GM19239 (cell line): Measurements from ENCODE around the gene LILRB4.
"Not testable (repeated sequence)": the region's sequence is repeated elsewhere in the genome, so short reads cannot be mapped to it uniquely, and the experiment has no call there.

Experiments
- DNase-seq: peaks from one replicate; pipeline ENCODE4 v3.0.0; 2011; ENCODE audit warnings: low spot score; ENCODE audit not compliant: insufficient read length
- FAIRE-seq: peaks from 2 replicates; lab custom pipeline; 2011; peaks lifted over from hg19 to GRCh38; lab: Jason Lieb, UNC

The LILRB4 gene

GRCh38 chr19:54682306-54682856, 19.6 kb downstream of the LILRB4 start:
- FAIRE-seq (no peak), DNase-seq (no peak)

GRCh38 chr19:54684527-54684926, 21.7 kb downstream of the LILRB4 start:
- DNase-seq, result no peak
- peak; percentile 37 for FAIRE-seq

- no peak for DNase-seq
- no peak for FAIRE-seq
Measured at GRCh38 chr19:54691582-54692297, 29.0 kb downstream of the LILRB4 start.

- DNase-seq (no peak), FAIRE-seq (no peak)
Measured at GRCh38 chr19:54692298-54692615, 29.5 kb downstream of the LILRB4 start.

- DNase-seq, result no peak
- no peak for FAIRE-seq
Measured at GRCh38 chr19:54694648-54695047, 31.9 kb downstream of the LILRB4 start.

GRCh38 chr19:54696117-54696548, 33.3 kb downstream of the LILRB4 start:
- no peak for DNase-seq
- FAIRE-seq, result no peak

- DNase-seq, result no peak
Measured at GRCh38 chr19:54696766-54697165, 34.0 kb downstream of the LILRB4 start.

GRCh38 chr19:54697716-54698115, 34.9 kb downstream of the LILRB4 start:
- FAIRE-seq, DNase-seq: not testable (repeated sequence)

More at GRCh38 chr19:54696766-54697165, 34.0 kb downstream of the LILRB4 start:
- FAIRE-seq, result no peak

GRCh38 chr19:54704928-54705327, 42.1 kb downstream of the LILRB4 start:
- no peak for DNase-seq
- FAIRE-seq, result no peak

GRCh38 chr19:54707962-54708361, 45.2 kb downstream of the LILRB4 start:
- DNase-seq (no peak), FAIRE-seq (no peak)

GRCh38 chr19:54708781-54709180, 46.0 kb downstream of the LILRB4 start:
- FAIRE-seq (no peak), DNase-seq (no peak)

GRCh38 chr19:54709212-54709948, 46.6 kb downstream of the LILRB4 start:
- DNase-seq, result no peak
- no peak for FAIRE-seq

GRCh38 chr19:54709956-54710355, 47.2 kb downstream of the LILRB4 start:
- not testable (repeated sequence) for DNase-seq, FAIRE-seq
